AG09309 (cell line): ENCODE results near the gene VAC14.

Experiments used
- DNase-seq: peaks from one replicate; pipeline ENCODE4 v3.0.0-alpha.2; 2010; ENCODE audit warnings: low read depth
- H3K4me3 ChIP-seq: 2 replicates; pipeline ENCODE4 v1.5.1; 2011; ENCODE audit warnings: mild to moderate bottlenecking, low read depth, low read length, moderate library complexity; ENCODE audit not compliant: control insufficient read depth
- TF ChIP-seq, protein P1 (sequence below): IDR thresholded peaks from 2 replicates; pipeline ENCODE4 v1.5.1; 2011; ENCODE audit warnings: mild to moderate bottlenecking, low read depth, low read length, inconsistent platforms; ENCODE audit not compliant: insufficient read depth, control insufficient read depth; ENCODE audit errors: missing control alignments

VAC14 gene

DNA sequence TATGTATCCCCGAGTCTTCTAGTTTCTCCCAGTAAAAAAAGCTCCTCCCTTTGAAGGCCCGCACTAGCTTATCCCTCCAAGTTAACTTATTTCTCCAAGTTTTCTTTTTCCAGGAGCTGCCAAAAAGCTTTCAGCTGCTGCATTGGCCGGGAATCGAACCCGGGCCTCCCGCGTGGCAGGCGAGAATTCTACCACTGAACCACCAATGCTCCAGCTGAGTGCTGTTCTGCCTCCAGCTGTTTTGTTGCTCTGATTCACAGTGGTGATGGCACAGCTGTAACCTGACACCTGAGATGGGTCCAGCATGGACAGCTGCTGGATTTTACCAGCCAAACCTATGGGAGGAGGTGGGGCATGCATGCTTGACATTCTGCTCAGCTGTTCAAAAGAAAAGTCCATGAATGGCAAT, 22.1 kb downstream of the VAC14 start:
- no peak overlapping the region for H3K4me3 ChIP-seq
- DNase-seq: peak; percentile 73

DNA sequence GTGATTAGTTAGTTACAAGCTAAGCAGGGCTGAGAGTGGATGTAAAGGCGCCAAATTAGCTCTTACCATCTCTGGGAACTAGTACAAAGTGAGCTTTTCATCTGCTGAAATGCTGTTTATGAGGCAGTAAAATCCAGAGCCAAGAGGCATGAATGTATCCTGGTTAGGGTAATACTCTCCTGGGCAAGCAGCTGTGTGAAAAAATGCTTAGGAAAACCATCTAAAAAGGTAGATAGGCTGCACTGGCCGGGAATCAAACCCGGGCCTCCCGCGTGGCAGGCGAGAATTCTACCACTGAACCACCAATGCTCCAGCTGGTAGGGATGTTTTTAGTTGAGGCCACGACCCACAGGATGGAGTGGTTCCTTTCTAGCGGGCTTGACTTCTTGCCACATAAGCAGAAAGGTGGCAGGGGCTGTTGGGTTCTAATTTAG, 23.0 kb downstream of the VAC14 start:
- peak; percentile 66 for DNase-seq
- H3K4me3 ChIP-seq: no peak overlapping the region
- TF ChIP-seq, protein P1, sequence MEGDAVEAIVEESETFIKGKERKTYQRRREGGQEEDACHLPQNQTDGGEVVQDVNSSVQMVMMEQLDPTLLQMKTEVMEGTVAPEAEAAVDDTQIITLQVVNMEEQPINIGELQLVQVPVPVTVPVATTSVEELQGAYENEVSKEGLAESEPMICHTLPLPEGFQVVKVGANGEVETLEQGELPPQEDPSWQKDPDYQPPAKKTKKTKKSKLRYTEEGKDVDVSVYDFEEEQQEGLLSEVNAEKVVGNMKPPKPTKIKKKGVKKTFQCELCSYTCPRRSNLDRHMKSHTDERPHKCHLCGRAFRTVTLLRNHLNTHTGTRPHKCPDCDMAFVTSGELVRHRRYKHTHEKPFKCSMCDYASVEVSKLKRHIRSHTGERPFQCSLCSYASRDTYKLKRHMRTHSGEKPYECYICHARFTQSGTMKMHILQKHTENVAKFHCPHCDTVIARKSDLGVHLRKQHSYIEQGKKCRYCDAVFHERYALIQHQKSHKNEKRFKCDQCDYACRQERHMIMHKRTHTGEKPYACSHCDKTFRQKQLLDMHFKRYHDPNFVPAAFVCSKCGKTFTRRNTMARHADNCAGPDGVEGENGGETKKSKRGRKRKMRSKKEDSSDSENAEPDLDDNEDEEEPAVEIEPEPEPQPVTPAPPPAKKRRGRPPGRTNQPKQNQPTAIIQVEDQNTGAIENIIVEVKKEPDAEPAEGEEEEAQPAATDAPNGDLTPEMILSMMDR: no peak

More for the DNA sequence above, 22.1 kb downstream of the VAC14 start:
- TF ChIP-seq, protein P1: no peak

DNA sequence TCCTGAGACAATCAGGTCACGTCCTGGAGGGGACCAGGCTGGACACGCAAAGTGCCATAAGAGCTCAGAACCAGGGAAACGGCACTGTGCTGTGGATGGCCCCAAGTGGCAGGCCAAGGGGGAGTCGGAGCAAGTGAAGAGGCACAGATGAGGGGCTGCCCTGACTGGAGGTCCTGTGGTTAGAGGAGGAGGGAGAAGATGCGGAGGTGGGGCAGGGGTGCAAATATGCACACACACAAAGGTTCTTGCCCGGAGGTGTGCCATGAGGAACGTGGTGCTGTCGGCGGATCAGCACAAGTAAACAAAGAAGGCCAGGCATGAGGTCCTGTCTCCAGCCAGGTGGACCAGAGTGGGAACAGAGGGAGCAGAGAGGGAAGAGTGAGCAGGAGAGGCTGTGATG, 23.5 kb downstream of the VAC14 start:
- H3K4me3 ChIP-seq: no peak overlapping the region

DNA sequence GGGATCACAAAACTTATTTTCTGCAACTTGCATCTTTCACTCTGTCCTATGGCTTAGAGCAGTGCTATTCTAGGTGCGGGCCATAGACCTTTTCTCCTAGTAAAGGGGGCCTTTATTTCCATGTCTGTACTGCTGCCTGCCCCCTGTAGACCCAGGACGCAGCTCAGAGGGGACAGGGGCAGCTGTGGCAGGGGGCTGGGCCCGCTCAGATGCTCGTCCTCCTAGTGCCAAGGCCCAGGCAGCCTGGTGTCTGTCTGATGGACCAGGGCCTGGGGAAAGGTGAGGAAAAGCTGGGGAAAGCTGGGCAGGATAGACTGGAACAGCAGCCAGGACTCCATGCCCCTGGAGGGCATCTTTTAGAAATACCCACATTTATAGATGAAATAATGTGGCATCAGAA, 25.6 kb downstream of the VAC14 start:
- DNase-seq: no peak
- TF ChIP-seq, protein P1: no peak
- H3K4me3 ChIP-seq: no peak overlapping the region

More for the DNA sequence above, 23.5 kb downstream of the VAC14 start:
- DNase-seq: no peak
- TF ChIP-seq, protein P1: no peak

DNA sequence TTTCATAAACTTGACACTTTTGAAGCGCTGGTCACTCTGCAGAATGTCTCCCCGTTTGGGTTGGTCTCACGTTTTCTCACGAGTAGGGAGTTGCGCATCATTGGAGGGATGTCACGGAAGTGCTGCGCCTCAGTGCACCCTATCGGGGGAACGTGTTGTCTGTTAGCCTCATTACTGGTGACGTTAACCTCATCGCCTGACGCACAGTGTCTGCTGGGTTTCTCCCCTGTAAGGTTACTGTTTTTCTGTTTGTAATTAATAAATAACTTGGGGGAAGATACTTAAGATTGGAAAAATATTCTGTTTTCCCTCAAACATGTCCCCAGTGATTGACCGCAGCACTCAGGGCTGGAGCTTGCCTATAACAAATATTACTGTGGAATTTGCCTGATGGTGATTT, 26.7 kb downstream of the VAC14 start:
- no peak for DNase-seq
- TF ChIP-seq, protein P1: no peak

DNA sequence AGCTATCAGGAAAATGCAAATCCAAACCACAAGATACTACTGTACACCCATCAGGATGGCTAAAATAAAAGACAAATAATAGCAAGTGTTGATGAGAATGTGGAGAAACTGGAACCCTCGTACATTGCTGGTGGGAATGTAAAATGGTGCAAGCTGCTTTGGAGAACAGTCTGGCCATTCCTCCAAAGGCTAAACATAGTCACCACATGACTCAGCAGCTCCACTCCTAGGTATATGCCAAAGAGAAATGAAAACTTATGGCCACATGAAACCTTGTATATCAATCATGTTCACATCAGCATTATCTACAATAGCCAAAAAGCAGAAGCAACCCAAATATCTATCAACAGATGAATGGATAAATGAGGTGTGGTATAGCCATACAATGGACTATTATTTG, 28.5 kb downstream of the VAC14 start:
- DNase-seq: no peak

More for the DNA sequence above, 26.7 kb downstream of the VAC14 start:
- no peak overlapping the region for H3K4me3 ChIP-seq

More for the DNA sequence above, 28.5 kb downstream of the VAC14 start:
- TF ChIP-seq, protein P1: no peak
- H3K4me3 ChIP-seq: no peak overlapping the region
